HEK293 (cell line): Measurements from ENCODE around the gene COL25A1.

Experiments used
- CTCF ChIA-PET: fragments of 350-600 bp; formaldehyde crosslinking; extraction: SDS; loops from one replicate; lab custom pipeline; 2021; ENCODE audit warnings: antibody characterized with exemption; lab: Yijun Ruan, JAX
- POLR2A ChIA-PET: fragments of 300-600 bp; formaldehyde crosslinking; extraction: SDS; loops from one replicate; lab custom pipeline; 2020; ENCODE audit warnings: antibody characterized with exemption, inconsistent platforms; lab: Yijun Ruan, JAX
- H3K27ac ChIP-seq: fragments of 200-500 bp; sonication (Bioruptor generic); 2 replicates; pipeline ENCODE4 v1.5.1; 2014; ENCODE audit warnings: low read depth, low read length, control low read depth, inconsistent platforms; ENCODE audit errors: extremely low read depth
- H3K36me3 ChIP-seq, 2 experiments: fragments of 200-500 bp in 1 of 2; sonication (Bioruptor generic) in 1 of 2; 1 replicate in 1 of 2; 2 replicates in 1 of 2; pipeline ENCODE4 v1.5.1; 2014 to 2017; ENCODE audit warnings: inconsistent platforms in 2 of 2, low read length in 2 of 2; ENCODE audit not compliant: control insufficient read depth in 2 of 2, insufficient read depth in 1 of 2
- H3K4me1 ChIP-seq: fragments of 200-500 bp; sonication (Bioruptor generic); 2 replicates; pipeline ENCODE4 v1.5.1; 2014; ENCODE audit warnings: mild to moderate bottlenecking, low read length, inconsistent platforms; ENCODE audit not compliant: control insufficient read depth, insufficient read depth
- H3K4me3 ChIP-seq: 2 replicates; pipeline ENCODE4 v1.5.1; 2011; ENCODE audit warnings: low read depth, mild to moderate bottlenecking, control low read depth, low read length, moderate library complexity
- H3K9me3 ChIP-seq: fragments of 200-500 bp; sonication (Bioruptor generic); 2 replicates; pipeline ENCODE4 v1.5.1; 2014; ENCODE audit warnings: low read depth, low read length, inconsistent platforms; ENCODE audit not compliant: control insufficient read depth, insufficient read depth
- EGR2 ChIP-seq: fragments of 450-650 bp; formaldehyde crosslinking; IDR thresholded peaks from 2 replicates; pipeline ENCODE4 v1.5.1; 2016; ENCODE audit warnings: low read depth, missing biosample characterization, missing genetic modification characterization
- GLI2 ChIP-seq: fragments of 450-650 bp; formaldehyde crosslinking; IDR thresholded peaks from 2 replicates; pipeline ENCODE4; 2017; ENCODE audit warnings: missing biosample characterization, missing genetic modification characterization, low read depth, borderline replicate concordance
- KLF10 ChIP-seq: fragments of 450-650 bp; IDR thresholded peaks from 2 replicates; pipeline ENCODE4 v1.5.1; 2018; ENCODE audit warnings: missing biosample characterization, mild to moderate bottlenecking, missing genetic modification characterization
- KLF16 ChIP-seq: fragments of 450-650 bp; formaldehyde crosslinking; IDR thresholded peaks from 2 replicates; pipeline ENCODE4 v1.5.1; 2017; ENCODE audit warnings: missing biosample characterization, missing genetic modification characterization
- KLF8 ChIP-seq: fragments of 450-650 bp; formaldehyde crosslinking; IDR thresholded peaks from 2 replicates; pipeline ENCODE4 v1.5.1; 2016; ENCODE audit warnings: missing biosample characterization, missing genetic modification characterization
- OVOL3 ChIP-seq: fragments of 450-650 bp; formaldehyde crosslinking; IDR thresholded peaks from 2 replicates; pipeline ENCODE4 v1.5.1; 2016; ENCODE audit warnings: missing biosample characterization, missing genetic modification characterization
- PRDM6 ChIP-seq: fragments of 450-650 bp; formaldehyde crosslinking; IDR thresholded peaks from 2 replicates; pipeline ENCODE4 v1.5.1; 2017; ENCODE audit warnings: missing biosample characterization, missing genetic modification characterization
- SCRT2 ChIP-seq: fragments of 450-650 bp; formaldehyde crosslinking; IDR thresholded peaks from 2 replicates; pipeline ENCODE4 v1.5.1; 2016; ENCODE audit warnings: missing biosample characterization, missing genetic modification characterization
- TRIM28 ChIP-seq: IDR thresholded peaks from 2 replicates; pipeline ENCODE4 v1.6.1; 2011; ENCODE audit warnings: low read length, control low read depth, borderline replicate concordance
- WT1 ChIP-seq: fragments of 450-650 bp; formaldehyde crosslinking; IDR thresholded peaks from 2 replicates; pipeline ENCODE4 v1.5.1; 2016; ENCODE audit warnings: missing biosample characterization, missing genetic modification characterization
- ZBTB48 ChIP-seq: fragments of 450-650 bp; formaldehyde crosslinking; IDR thresholded peaks from 2 replicates; pipeline ENCODE4 v1.5.1; 2016; ENCODE audit warnings: missing biosample characterization, missing genetic modification characterization
- ZNF112 ChIP-seq: fragments of 450-650 bp; formaldehyde crosslinking; IDR thresholded peaks from 2 replicates; pipeline ENCODE4 v1.5.0; 2017; ENCODE audit warnings: missing biosample characterization, missing genetic modification characterization
- ZNF155 ChIP-seq: fragments of 450-650 bp; formaldehyde crosslinking; IDR thresholded peaks from 2 replicates; pipeline ENCODE4 v1.5.1; 2016; ENCODE audit warnings: missing biosample characterization, missing genetic modification characterization
- ZNF19 ChIP-seq: fragments of 450-650 bp; formaldehyde crosslinking; IDR thresholded peaks from 2 replicates; pipeline ENCODE4; 2016; ENCODE audit warnings: missing biosample characterization, missing genetic modification characterization, low read depth
- ZNF274 ChIP-seq, 2 experiments: fragments of 200-500 bp in 1 of 2; fragments of 450-650 bp in 1 of 2; sonication (Bioruptor generic) in 1 of 2; formaldehyde crosslinking in 1 of 2; IDR thresholded peaks; 2 replicates each; pipeline versions ENCODE4 v1.5.1 to v1.6.1; 2014 to 2016; ENCODE audit warnings: borderline replicate concordance in 1 of 2, inconsistent platforms in 1 of 2, low read length in 1 of 2, missing biosample characterization in 1 of 2, missing genetic modification characterization in 1 of 2
- ZNF292 ChIP-seq: fragments of 450-650 bp; formaldehyde crosslinking; IDR thresholded peaks from 2 replicates; pipeline ENCODE4 v1.5.1; 2016; ENCODE audit warnings: low read depth, missing biosample characterization, missing genetic modification characterization, borderline replicate concordance
- ZNF335 ChIP-seq: fragments of 450-650 bp; formaldehyde crosslinking; conservative IDR thresholded peaks from 2 replicates; pipeline ENCODE4 v1.5.1; 2016; ENCODE audit warnings: missing biosample characterization, missing genetic modification characterization
- ZNF341 ChIP-seq: fragments of 450-650 bp; formaldehyde crosslinking; IDR thresholded peaks from 2 replicates; pipeline ENCODE4; 2016; ENCODE audit warnings: low read depth, missing biosample characterization, missing genetic modification characterization
- ZNF354C ChIP-seq: fragments of 450-650 bp; formaldehyde crosslinking; IDR thresholded peaks from 2 replicates; pipeline ENCODE4 v1.5.1; 2016; ENCODE audit warnings: missing biosample characterization, missing genetic modification characterization, low read depth, borderline replicate concordance
- ZNF37A ChIP-seq: fragments of 450-650 bp; IDR thresholded peaks from 2 replicates; pipeline ENCODE4 v1.5.1; 2018; ENCODE audit warnings: missing biosample characterization, missing genetic modification characterization
- ZNF398 ChIP-seq: fragments of 450-650 bp; formaldehyde crosslinking; IDR thresholded peaks from 2 replicates; pipeline ENCODE4 v1.5.1; 2017; ENCODE audit warnings: missing biosample characterization, missing genetic modification characterization
- ZNF433 ChIP-seq: fragments of 450-650 bp; formaldehyde crosslinking; IDR thresholded peaks from 2 replicates; pipeline ENCODE4 v1.5.1; 2016; ENCODE audit warnings: missing biosample characterization, missing genetic modification characterization, low read depth
- ZNF610 ChIP-seq: fragments of 450-650 bp; formaldehyde crosslinking; IDR thresholded peaks from 2 replicates; pipeline ENCODE4 v1.5.1; 2016; ENCODE audit warnings: missing biosample characterization, missing genetic modification characterization, borderline replicate concordance
- ZNF785 ChIP-seq: fragments of 450-650 bp; formaldehyde crosslinking; IDR thresholded peaks from 2 replicates; pipeline ENCODE4 v1.5.1; 2016; ENCODE audit warnings: missing biosample characterization, missing genetic modification characterization
- TF ChIP-seq, protein P1 (sequence below): fragments of 450-650 bp; formaldehyde crosslinking; IDR thresholded peaks from 2 replicates; pipeline ENCODE4 v1.5.1; 2017; ENCODE audit warnings: missing biosample characterization, missing genetic modification characterization
- TF ChIP-seq, protein P2 (sequence below): fragments of 450-650 bp; IDR thresholded peaks from 2 replicates; pipeline ENCODE4 v1.5.1; 2018; ENCODE audit warnings: missing biosample characterization, mild to moderate bottlenecking, missing genetic modification characterization
- TF ChIP-seq, protein P3 (sequence below): fragments of 450-650 bp; formaldehyde crosslinking; IDR thresholded peaks from 2 replicates; pipeline ENCODE4 v1.5.1; 2016; ENCODE audit warnings: missing biosample characterization, missing genetic modification characterization

The COL25A1 gene

GRCh38 chr4:108830509-108831244 is 471.8 kb downstream of the COL25A1 start (continued):
- no peak for TF ChIP-seq ZNF398 (tag by site-specific recombination)
- TF ChIP-seq WT1 (tag by site-specific recombination) = peak; percentile 70
- TF ChIP-seq OVOL3 (tag by site-specific recombination) = 0 out of 2 replicates have a peak, but pooled peaks have one; percentile 29
- TF ChIP-seq, protein P1, sequence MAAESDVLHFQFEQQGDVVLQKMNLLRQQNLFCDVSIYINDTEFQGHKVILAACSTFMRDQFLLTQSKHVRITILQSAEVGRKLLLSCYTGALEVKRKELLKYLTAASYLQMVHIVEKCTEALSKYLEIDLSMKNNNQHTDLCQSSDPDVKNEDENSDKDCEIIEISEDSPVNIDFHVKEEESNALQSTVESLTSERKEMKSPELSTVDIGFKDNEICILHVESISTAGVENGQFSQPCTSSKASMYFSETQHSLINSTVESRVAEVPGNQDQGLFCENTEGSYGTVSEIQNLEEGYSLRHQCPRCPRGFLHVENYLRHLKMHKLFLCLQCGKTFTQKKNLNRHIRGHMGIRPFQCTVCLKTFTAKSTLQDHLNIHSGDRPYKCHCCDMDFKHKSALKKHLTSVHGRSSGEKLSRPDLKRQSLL (tag by site-specific recombination) = peak; percentile 92
- peak; percentile 51 for TF ChIP-seq KLF10
- peak; percentile 54; the same call in 1 of the 2 replicates for TF ChIP-seq ZNF610 (tag by site-specific recombination)
- TF ChIP-seq ZNF335 (tag by site-specific recombination) = peak; percentile 42; the same call in 1 of the 2 replicates
- TF ChIP-seq ZNF292 (tag by site-specific recombination) = no peak
- TF ChIP-seq, protein P2, sequence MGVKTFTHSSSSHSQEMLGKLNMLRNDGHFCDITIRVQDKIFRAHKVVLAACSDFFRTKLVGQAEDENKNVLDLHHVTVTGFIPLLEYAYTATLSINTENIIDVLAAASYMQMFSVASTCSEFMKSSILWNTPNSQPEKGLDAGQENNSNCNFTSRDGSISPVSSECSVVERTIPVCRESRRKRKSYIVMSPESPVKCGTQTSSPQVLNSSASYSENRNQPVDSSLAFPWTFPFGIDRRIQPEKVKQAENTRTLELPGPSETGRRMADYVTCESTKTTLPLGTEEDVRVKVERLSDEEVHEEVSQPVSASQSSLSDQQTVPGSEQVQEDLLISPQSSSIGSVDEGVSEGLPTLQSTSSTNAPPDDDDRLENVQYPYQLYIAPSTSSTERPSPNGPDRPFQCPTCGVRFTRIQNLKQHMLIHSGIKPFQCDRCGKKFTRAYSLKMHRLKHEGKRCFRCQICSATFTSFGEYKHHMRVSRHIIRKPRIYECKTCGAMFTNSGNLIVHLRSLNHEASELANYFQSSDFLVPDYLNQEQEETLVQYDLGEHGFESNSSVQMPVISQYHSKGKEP = peak; percentile 61; the same call in 1 of the 2 replicates
- peak; percentile 87 for TF ChIP-seq PRDM6 (tag by site-specific recombination)
- TF ChIP-seq ZNF341 = peak; percentile 23; the same call in 1 of the 2 replicates
- peak; percentile 90 for TF ChIP-seq TRIM28
- TF ChIP-seq ZNF155 (tag by site-specific recombination) = no peak

DNA sequence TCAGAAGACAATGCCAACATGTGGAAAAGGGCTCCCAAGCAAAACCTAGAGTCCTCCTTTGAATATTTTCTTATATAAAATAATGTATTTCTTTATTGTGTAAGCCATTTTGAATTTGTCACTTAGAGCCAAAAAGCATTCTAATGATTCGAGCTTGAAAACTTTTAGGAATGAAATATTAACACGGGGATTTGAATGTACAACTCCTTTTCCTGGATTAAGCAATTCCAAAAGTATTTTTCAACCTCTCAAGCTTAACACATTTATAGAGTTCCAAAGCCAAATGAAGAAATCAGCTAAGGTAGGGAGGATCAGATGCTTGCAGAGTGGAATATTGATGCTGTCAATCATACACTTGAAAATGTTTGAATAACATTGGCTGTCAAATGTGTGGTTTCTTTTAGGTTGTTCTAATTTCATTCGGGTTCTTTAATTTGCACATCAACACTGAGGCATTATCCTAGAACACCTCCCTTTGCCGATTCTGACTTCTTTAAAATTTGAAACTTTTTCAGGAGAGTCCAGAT is 472.4 kb downstream of the COL25A1 start:
- H3K27ac ChIP-seq = no peak overlapping the region
- no peak overlapping the region for H3K4me3 ChIP-seq
- CTCF ChIA-PET = interaction anchor here (0.6 to 0.8 kb wide), 3 partner anchors 36 to 573 kb away, joined by 3 read pairs; no protein-coding TSS in a partner anchor
- peaks cover 2% of the 10 kb centered on the region; the same call in 1 of the 2 replicates for H3K4me1 ChIP-seq
- TF ChIP-seq ZNF785 (tag by site-specific recombination) = no peak
- no peak for TF ChIP-seq GLI2 (tag by site-specific recombination)
- TF ChIP-seq ZBTB48 (tag by site-specific recombination) = no peak
- no peak for TF ChIP-seq EGR2
- TF ChIP-seq, protein P3, sequence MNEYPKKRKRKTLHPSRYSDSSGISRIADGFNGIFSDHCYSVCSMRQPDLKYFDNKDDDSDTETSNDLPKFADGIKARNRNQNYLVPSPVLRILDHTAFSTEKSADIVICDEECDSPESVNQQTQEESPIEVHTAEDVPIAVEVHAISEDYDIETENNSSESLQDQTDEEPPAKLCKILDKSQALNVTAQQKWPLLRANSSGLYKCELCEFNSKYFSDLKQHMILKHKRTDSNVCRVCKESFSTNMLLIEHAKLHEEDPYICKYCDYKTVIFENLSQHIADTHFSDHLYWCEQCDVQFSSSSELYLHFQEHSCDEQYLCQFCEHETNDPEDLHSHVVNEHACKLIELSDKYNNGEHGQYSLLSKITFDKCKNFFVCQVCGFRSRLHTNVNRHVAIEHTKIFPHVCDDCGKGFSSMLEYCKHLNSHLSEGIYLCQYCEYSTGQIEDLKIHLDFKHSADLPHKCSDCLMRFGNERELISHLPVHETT (tag by site-specific recombination) = no peak
- no peak for TF ChIP-seq SCRT2
- no peak for TF ChIP-seq ZNF37A (tag by site-specific recombination)
- TF ChIP-seq ZNF433 = no peak
- TF ChIP-seq KLF16 (tag by site-specific recombination) = no peak
- no peak for TF ChIP-seq ZNF354C (tag by site-specific recombination)
- no peak for TF ChIP-seq ZNF274 (IDR thresholded peaks at IDR 0.05; ENCODE audit: low read length)
- TF ChIP-seq ZNF274 (tag by site-specific recombination; IDR thresholded peaks at IDR 0.05; ENCODE audit: borderline replicate concordance) = no peak
- no peak for TF ChIP-seq ZNF19 (tag by site-specific recombination)
- TF ChIP-seq KLF8 (tag by site-specific recombination) = no peak
- no peak for TF ChIP-seq ZNF112 (tag by site-specific recombination)
- H3K9me3 ChIP-seq = no peaks in the 10 kb centered on the region
- POLR2A ChIA-PET = no interaction called here
- no peaks in the 10 kb centered on the region for H3K36me3 ChIP-seq
